DMS 273 (cell line): ENCODE data around the gene EPHA4.

Experiments
- DNase-seq: peaks from one replicate; lab custom pipeline; 2025; ENCODE audit not compliant: unreplicated experiment; lab: John Stamatoyannopoulos, UW

EPHA4 gene

DNA sequence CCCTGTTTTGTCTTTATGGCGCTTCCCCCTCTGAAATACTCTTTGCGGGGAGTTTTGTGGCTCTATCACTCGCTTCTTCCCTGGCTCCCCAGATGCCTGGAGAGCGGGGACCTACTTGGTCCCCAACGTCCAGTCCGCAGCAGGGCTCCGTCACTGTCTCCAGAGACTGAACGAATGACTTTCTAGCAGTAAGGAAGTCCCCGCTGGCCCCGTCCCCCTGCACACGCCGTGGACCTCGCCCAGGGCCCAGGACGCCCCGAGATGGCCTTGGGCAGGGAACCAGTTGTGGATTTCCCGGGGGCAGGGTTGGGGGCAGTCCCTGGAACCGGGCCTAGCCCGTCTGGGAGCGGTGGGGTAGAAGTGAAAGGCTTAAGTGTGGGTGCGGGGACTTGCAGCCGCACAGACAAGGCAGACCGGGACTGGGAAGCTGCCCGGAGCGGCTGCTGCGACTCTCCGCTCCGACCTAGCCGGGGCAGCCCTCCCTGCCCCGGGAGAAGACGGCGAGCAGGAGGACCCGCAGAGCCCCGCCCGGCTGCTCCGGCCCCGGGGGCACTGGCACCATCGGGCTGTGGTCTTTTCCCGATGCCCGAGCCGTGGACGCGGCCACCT, 821 bp upstream of the EPHA4 start:
- peak; percentile 80 for DNase-seq

DNA sequence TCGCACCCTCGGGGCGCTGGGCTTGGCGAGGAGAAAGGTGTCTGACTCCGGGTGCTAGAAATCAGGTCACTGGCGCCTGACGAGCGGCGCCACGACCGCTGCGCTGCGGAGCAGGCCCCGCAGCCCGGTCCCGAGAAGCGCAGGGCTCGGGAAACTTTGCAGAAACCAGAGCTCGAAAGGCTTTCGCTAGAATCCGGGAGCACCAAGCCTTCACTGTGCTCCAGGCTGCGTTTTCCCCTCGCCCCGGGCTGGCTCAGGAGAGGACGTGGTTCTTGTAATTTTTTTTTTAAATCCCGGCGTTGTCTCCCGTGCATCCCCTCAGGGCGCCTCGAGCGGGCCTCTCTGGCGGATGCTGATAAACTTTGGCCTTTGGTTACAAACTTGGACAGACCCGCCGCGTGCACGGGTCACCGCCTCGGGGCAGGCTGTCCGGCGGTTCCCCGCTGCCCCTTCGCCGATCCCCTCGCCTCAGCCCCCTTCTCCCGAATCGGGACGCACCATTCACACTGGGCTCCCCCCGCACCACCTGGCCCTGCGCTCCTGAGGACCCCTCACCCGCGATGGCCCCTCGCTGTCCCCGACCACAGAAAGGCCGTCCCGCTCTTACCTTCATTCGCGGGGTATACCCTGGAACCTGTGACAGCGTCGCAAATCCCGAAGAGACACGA, 419 bp downstream of the EPHA4 start:
- peak; percentile 71 for DNase-seq

DNA sequence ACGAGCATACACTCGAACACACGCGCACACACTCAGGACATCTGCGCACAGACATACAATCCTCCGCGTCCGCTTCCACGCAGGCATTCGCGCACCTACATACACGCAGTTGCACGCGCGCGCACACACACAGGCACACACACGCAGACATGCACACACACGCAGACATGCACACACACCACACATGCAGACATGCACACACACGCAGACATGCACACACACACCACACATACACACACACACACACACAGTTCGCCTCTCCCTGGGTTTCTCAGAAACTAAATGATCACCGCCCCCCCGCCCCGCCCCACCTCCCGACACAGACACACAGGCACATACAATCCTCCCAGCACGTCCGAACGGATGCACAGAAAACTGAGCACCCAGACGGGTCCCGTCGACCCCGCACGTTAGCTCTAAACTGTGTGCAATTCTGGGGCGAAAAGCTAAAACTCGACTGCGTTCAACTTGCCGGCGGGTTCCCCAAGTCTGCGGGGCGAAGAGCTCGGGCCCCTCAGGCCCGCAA, 1.0 kb downstream of the EPHA4 start:
- DNase-seq = peak; percentile 71

DNA sequence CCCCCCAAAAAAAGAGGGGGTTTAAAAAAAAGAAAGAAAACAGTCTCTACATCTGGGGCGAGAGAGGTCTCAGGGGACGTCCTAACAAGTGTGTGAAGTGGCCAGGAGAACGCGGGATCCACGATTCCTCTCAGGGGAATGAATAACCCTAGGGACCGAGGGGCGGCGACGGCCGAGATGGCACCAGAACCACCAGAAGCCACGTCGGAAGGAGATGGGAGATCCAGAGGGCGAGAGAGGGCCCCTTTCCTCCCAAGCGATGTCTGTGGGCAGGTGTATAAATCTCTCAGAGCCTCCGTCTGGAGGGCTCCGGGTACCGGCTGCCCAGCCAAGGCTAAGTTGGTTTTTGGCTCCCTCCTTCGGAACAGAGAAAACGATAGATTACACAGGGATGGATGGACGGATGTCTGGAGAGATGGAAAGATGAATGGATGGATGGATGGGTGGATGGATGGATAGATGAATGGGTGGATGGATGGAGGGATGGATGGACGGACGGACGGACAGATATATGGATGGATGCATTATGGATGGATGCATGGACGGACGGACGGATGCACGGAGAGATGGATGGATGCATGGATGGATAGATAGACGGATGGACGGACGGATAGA, 1.7 kb downstream of the EPHA4 start:
- DNase-seq = peak; percentile 45

DNA sequence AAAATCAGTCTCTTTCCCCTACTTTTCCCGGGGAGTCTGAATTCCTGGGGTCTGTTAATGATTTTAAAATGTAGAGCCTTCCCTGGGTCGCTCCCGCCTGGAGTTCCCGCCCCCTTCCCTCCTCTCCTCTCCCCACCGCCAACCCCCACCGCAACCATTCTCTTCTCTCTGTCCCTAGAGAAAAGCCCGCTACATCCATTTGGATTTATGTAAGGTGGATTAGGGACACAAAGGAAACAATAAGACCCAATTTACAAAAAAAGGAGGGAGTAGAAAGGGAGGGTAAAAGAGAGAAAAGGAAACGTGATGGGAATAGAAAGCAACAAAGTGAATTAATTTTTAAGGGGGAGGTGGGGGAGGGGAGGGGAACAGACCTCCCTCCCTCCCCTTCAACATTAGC, 2.2 kb downstream of the EPHA4 start:
- no peak for DNase-seq

DNA sequence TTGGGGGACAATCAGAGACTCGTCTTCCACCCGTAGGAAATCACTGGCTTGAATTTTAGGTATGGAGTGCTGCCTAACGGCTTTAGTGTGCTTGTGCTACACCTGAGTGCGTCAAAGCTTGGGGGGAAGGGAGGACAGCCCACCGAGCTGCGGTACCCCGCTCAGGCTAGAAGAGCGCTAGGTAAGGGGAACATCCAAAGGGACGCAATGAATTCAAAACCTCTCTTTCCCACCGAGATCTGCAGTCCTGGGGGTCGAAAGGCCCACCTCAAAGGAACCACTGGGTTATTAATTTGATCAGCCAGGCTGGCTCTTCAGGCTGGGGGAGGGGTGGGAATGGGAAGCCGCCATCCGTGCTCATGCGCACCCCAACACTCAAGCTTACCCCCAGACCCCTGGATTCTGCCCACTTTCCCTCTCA, 2.7 kb downstream of the EPHA4 start:
- no peak for DNase-seq

DNA sequence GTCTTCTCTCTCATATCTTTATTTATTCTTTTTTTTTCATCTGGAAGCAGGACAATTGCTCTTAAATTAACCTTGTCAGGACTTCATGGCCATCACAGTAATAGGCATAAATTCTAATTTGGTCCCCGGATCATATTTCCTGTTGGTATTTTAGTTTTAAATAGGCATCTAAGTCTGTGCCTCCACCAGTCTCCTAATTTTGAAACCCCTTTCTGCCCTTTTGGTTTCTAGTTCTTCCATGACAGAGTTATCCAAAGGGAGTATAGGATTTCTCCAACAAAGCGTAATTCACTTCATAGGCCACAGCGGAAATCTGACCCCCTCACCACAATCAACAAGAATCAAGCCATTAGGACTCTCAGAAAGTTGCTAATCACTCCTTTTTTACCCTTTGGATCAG, 3.8 kb downstream of the EPHA4 start:
- DNase-seq = no peak

DNA sequence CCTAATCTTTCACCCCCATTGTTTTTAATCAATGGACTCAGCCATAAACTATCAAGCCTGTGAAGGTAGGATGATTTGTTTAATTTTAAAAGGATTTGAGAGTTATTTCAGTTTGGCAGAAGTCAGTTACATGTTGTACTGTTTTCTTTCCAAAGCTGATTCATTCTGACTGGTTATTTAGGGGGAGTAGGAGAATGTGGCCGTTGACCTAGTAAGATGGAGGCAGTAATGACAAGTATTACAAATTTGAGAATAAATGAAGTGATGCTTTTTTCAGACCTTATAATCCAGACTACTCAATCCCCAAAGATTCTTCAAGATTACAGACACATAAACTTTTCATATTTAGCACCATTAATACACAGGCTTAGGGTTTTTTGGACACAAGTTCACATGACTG, 4.3 kb downstream of the EPHA4 start:
- DNase-seq = no peak

DNA sequence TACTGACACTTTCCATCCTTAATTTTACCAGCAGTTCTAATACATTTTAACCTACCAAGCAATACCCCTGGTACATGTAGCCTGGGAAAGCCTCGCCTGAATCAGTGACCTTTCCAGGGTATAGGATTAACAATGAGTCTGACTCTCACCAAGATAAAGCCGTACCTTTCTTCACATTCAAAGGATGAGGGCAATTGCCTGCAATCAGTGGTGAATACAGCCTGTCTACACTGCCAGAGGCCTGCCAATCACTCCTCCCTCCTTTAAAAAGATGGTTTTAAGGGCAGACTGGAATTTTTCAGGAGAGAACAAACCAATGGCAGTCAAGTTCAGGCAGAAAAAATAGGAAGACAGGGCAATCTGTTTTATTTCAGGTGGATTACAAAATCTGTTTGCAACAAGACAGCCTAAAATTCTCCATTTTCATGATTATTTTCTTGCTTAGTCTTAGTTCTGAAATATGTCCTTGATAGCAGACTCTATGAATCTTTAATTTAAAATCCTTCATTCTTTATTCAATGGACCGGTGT, 4.8 kb downstream of the EPHA4 start:
- no peak for DNase-seq

DNA sequence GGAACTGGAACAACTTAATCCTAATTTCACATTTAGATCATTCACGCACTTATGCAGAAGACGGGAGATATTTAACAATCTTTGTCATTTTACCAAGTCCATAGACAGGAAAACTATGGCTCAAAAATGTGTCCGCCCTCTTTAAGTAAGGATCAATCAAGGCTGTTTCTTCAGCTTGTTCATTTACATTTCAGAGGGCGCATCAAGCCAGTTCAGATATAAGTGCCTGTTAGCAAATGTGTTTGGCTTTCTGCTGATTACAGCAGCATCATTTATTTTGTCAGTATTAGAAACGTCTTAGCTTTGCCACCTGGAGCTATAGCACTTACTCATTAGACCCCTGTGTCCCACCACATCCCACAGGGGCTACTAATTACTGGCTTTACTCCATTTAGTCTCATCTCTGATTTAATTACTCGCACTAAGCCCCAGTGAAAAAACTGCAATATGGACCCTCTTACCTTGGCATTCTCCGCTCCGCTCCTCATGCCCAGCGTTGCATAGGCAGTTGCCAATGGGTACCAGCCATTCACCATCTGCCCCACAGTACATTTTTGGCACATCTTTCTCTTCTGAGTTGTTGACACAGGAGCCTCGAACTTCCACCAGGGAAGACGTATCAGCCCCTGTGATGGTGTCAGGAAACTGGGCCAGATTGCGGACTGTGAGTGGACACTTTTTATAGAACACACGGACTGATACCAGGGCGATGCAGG, 8.7 kb downstream of the EPHA4 start:
- DNase-seq = no peak

DNA sequence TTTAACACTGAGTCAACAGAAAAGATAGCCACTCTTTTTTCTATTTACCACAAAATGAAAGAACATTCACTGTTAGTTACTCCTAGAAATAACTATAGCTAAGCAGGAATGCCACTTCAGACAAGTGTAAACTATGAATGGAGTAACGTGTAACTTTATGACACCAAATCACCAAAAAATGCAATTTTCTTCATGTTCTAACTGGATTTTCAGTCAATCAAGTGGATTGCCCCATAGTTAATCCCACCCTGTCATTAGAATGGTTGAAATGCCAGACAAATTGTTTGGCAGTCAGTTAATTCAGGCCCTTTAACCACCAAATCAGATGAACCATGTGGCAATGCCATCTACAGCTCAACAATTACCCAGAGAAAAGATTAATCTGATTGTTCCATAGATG, 9.9 kb downstream of the EPHA4 start:
- DNase-seq = no peak

DNA sequence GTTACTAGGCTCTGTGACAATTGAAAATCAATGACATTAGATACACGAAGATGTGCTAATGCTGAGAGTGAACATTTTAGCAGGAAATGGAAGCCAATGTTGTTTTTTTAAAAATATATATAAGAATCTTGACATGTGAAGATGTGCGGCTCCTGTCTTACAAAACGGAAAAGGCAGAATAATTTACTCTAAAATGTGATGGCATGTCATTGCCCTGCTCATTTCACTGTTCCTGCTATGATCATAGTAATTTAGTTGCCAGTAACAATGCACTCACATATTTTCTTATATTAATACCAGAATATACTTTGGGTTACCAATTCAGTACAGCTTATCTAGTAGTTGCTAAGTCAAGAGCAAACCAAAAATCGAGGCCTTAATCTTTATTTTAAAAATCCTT, 10.3 kb downstream of the EPHA4 start:
- DNase-seq = no peak

DNA sequence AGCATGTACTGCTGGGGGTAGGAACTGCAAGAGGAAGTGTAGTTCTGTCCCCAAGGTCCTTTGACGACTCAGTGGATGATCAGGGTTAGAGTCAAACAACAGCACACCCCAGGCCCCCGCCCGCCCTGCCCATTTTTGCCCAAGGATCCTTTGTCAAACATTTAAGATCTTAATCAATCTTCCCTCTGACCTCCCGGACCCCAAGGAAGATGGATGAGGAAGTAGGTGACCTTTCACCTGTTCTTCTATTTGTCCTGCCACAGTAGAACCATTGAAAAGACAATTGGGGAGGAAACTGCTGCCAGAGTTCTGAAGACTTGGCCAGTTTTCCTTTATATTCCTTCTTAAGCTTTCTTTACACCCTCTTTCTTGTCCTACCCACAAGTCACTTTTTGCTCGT, 12.1 kb downstream of the EPHA4 start:
- no peak for DNase-seq

DNA sequence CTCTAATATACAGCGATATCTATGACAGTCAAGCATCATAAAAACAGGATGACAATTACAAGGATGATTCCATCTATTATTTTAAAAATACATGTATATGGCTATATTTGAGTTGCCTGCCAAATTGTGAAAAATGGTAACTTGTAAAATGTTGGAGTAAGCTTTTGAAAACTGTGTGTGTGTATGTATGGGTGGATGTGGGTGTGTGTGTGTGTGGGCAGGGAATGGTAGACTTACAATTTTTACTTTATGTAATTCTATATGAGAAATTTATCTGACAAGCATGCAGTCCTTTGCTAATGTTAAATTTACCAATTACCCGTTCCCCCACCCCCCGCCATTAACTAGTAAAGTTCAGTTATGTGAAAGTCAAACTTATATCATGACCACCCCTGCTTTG, 14.0 kb downstream of the EPHA4 start:
- DNase-seq = no peak

DNA sequence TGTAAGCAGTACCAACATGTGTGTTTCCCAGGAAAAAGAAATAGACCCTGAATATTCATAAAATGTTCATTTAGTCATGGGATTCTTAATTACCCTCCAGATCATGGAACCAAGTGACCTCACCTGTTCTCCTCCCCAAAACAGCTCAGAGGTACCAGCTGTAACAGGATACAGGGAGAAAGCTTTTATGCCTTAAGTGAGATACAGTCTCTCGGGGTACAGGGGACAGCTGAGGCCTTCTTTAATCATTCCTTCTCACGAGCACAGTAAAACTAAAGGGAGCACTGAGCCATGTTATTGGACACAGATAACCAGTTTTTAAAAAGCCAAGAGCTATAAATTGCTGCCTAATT, 16.6 kb downstream of the EPHA4 start:
- no peak for DNase-seq

DNA sequence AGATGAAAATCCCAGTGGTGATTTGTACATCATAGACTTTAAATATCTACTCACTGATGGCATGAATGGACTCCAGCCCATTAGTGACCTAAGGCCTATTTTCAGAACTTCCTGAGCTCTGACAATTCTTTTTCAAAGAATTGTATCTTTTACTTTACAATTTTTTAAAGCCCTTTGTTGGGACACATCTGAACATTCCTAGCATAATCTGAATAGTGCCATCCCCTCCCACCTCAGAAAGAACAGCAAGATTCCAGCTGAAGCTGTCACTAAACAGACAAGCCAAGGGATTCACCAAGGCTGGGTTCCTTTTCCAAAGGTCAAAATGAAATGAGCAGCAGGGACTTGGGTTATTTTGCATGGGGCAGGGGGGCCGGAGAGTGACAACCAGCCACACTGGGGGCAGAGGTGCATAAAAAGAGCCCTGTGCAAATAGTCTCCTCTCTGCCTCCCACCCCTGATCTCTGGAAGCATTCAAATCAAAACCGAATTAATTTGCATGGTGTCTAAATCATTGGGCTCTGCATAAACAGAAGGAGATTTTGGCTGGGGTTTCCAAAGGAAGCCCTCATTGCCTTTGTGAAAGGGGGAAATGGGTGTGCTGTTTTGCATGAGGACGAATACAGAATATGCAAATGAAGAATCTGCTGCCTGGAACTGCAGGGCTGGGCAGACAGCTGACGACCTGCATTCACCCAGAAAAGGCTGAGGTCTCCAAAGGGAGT, 17.2 kb downstream of the EPHA4 start:
- peak; percentile 72 for DNase-seq

DNA sequence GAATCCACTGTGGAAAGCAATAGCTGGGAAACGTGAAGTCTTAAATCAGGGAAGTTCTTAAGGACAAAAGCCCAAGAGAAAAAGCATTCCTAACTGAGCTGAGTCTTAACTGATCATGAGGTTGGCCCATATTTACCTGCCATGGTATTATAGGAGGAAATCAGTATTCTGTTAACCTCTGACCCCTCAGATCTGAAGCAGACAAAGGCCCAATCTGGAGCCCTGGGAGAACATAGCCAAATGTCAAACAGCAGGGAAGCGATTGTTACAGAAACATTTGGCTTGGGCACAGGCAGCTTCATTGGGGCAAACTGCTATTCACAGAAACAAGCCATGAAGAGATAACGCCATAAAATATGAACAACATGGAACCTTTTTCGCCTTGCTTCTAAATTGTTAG, 18.8 kb downstream of the EPHA4 start:
- DNase-seq = no peak

DNA sequence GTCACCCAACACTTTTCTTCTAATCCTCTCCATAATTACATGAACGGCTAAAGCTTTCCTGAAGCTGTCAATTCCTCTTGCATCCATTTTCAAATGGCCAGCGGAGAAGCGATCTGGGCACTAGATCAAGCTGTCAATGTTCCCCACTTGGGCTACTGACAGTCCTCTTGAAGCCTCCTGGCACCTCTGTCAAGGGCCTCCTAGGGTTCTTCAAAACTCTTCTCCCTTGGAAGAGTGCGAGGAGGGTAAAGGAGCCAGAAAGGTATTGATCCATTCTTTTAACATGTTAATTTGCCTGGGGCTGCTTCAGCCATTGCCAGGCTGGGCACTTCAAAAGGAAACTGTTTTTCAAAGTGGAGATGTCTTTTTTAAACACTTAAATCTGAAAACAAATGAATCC, 19.8 kb downstream of the EPHA4 start:
- no peak for DNase-seq

DNA sequence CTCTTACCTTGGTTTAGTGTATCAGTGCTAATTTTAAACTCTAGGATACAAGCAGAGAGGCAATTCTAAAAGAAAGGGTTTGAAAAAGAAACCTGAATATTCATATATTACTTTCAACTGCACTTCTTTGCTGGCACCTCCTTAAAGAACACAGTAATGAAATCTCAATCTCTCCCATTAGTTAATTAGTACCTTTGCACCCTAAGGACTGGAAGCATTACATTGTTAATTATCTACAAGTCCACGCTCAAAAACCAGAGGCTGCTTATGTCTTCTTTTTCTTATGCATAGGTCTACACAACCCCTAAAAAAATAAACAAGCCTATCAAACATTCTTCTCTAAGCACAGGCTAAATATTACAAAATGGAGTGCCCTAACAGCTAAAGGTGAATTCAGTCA, 20.2 kb downstream of the EPHA4 start:
- DNase-seq = no peak

DNA sequence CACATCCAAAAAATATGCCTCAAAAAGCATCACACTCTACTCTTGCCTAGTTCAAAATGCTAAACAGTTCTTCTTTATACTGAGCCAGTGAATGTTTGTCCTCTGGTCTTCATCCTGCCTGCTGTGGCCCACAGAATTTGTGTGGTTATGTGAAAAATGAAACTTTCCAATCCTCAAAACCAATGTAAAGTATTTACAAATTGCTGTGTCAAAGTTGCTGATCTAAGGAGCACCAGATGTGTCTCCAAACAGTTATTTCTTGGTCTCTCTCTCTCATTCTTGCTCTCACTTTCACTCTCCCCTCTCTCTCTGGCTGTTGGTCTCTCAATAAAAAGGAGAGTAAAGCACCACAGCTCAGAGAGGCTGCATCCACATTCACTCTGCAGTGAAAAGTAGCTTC, 23.0 kb downstream of the EPHA4 start:
- DNase-seq = no peak
